NCI-H526 treated with DMSO at 0.1 percent for 48 hours (cell line): ENCODE measurements around the gene MEOX1.
"Not testable (repeated sequence)": the region's sequence is repeated elsewhere in the genome, so short reads cannot be mapped to it uniquely, and the experiment has no call there.

Experiments
- DNase-seq: peaks from one replicate; lab custom pipeline; 2025; lab: John Stamatoyannopoulos, UW

Gene MEOX1

GRCh38 chr17:43661699-43662412 is at the start of gene MEOX1:
TSS of gene MEOX1 (minus strand) at chr17:43661922. CDS start at chr17:43661534, 388 bp downstream.
- no peak for DNase-seq

DNA sequence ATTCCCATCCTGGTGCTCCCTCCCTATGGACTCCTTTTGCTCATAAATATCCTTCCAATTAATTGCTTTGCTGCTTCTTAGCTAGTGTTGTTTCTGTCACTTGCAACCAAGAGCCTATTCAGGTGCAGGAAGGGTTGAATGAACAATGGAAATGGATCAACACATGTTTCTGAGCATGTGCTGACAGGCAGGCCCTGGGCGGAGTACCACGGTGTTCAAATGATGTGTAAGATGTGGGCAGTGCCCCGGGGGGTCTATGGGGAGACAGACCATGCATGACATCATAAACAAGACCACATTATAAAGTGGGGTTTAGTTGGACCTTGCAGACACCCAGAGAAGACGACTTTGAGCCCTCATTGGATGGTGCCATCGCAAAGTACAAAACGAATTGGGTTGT is 48.4 kb upstream of the MEOX1 start:
- no peak for DNase-seq

DNA sequence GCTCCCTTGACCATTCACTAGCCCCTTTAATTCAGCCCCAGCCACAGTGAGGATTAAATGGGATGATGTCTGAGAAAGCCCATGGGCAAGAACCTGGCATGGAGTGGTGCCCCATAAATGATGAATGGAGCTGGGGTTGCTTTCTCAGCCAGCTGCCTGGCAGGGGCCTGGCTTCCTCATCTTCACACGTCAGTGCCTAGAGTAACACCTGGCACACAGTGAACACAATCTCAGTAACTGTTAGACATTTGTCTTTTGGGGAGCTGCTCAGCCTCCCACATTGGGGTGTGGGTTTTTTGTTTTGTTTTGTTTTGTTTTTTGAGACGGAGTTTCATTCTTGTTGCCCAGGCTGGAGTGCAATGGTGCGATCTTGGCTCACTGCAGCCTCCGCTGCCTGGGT is 47.5 kb upstream of the MEOX1 start:
- DNase-seq = no peak

GRCh38 chr17:43707184-43707583 is 45.5 kb upstream of the MEOX1 start:
- no peak for DNase-seq

DNA sequence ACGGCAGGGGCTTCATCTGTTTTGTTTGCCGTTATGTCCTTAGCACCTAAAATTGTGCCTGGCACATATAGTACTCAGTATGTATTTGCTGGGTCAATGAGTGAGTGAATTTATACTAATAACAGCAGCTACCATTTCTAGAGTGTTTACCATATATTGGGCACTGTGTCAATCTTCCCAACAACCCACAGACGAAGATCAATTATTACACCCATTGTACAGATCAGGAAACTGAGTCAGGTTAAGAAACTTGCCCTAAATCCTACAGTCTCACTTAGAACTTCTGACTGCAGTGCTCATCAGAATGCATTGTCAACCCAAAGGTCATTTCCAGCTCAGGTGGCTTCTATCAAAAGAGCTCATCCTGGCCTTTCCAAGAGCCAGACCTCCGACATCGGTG is 44.5 kb upstream of the MEOX1 start:
- DNase-seq = no peak

- DNase-seq = no peak
Measured at GRCh38 chr17:43703630-43704029, 41.9 kb upstream of the MEOX1 start.

DNA sequence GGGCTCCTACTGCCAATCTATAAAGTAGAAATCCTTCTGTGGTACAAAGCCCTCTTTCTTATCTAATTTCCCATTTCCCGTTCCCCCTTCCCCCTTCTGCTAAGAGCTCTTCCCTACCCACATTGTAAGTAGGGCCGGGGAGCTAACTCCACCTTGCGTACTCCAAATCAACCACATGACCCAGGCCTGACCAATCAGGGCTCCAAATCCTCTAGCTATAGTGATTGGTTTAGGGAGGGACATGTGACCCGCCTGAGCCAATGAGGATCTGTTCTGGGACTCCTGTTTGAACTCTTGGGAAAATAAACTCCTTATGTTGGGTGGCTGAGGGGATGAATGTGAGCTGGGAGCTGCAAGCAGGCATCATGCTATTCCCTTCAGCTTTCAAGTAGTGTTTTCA is 40.9 kb upstream of the MEOX1 start:
- DNase-seq = no peak

DNA sequence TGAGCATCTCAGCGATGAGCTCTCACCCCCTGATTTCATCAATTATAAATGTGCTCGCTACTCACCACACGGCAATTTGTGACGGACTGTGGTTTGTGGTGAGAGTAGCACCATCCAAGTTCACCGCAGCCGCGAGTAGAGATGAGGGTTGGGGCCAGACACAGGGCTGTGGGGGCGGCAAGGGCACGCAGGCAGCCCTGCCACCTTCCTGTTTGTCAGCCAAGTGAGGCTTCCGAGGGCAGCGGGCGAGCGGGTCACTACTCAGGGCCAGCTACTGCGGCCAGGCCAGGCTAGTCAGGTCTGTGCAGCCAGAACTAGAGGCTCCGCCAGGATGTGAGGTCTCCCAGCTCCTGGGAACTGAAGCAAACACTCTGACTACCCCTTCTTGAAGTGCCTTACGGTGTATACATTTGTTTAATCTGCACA is 39.6 kb upstream of the MEOX1 start:
- DNase-seq = no peak

- no peak for DNase-seq
Measured at GRCh38 chr17:43699438-43699756, 37.7 kb upstream of the MEOX1 start.

- no peak for DNase-seq
Measured at GRCh38 chr17:43698678-43699437, 37.1 kb upstream of the MEOX1 start.

DNA sequence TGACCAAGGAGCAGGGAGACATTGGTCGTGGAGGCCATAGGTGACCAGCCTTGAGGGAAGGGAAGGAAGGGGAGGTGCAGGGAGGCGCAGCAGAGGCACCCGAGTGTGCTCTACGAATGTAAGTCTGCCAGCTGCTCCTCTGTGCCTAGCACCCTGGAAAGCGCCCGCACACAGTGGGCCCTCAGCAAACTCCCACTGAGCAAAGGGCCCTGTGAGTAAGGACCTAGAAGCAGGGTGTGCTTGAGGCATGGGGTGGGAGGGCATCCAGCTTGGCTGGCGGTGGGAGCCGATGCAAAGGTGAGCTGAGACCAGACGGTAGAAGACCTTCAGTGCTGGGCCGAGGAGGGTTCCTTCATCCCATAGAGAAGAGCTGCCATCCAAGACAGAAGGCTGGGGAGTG is 36.2 kb upstream of the MEOX1 start:
- DNase-seq = no peak

GRCh38 chr17:43696891-43697290 is 35.2 kb upstream of the MEOX1 start:
- DNase-seq = no peak

DNA sequence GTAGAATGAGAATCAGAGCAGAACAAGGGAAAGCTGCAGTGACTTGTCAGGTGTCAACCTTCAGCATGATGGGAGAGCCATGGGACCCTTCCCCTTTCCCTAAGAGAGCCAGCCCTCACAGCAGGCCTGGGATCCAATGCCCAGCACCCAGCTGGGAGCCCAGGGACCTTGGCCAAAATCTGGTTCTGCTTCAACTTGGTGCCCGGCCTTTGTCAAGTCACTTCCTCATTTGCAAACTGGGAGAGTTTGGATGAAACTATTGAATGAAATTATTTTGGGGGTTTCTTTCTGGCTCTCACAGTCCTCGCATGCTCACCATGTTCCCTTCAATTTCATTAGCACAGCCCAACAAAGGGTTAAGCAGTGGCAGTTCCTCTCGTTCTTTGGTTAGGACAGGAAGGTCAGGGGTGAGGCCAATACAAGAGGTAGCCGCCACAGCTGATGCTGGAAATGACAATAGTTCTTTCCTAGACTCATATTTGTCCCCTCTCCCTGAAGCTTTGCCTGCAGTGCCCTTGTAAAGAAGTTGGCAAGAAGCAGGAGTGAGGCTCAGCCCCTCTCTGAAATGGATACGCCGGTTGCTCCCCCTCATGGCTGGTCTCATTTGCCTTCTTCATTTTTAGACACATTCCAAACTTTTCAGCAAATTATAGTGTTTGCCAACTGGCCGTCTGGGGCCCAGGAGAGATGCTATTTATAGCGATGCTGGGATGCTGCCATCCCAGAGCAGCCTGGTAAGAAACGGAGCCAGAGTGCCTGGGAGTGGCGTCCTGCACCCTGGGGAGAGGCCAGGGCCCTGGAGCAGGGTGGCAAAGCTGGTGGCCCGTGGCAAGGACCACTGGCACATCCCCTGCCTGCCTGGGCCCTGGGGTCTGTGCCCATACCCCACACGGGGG is 34.5 kb upstream of the MEOX1 start:
- no peak for DNase-seq

- peak; percentile 58 for DNase-seq
Measured at GRCh38 chr17:43694081-43694870, 32.6 kb upstream of the MEOX1 start.

DNA sequence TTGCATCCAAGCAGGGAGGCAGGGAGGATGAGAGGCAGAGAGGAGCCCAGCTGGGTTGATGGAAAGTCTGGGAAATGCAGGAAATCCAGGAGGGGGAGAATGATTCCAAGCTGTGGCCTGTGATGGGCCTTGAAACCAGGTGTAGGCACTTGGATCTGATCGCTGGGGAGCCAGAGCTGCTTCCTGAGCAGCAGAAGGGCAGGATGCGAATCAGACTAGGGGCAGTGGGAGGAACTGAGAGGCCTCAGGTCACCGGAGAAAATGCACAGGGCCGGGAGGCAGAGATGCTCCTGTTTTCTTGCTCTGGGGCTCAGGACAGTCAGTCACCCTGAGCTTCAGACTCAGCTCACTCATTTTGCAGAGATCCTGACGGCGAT is 29.6 kb upstream of the MEOX1 start:
- DNase-seq = no peak

DNA sequence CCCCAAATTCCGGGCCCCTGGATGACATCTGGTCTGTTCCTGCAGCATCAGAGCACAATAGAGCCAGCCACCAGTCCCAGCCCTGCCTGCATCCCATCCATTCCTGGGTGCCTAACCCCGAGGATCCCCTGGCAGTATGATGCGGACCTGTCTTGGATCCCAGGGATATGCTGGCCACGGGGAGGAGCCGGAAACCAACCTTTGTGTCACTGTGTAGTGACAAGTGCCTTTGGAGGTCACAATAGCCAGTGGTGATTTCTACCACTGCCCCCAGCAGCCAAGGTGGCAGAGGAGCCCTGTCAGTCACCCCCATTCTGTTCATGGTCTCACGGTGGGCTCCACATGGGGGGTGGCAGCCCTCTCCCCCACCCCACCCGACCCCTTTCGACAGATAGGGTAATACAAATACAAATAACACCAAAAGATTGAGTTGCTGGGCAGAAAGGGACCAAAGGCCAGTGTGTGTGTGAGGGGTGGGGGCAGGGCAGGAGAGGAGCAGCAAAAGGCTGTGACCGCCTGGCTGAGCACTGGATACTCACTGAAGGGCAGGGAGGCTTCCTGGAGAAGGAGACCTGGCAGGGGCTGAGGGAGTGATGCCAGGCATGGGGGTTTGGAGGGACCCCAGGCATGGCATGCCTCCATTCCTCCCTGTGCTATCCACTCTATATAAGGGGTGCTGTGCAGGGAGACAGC is 29.0 kb upstream of the MEOX1 start:
- DNase-seq = no peak

DNA sequence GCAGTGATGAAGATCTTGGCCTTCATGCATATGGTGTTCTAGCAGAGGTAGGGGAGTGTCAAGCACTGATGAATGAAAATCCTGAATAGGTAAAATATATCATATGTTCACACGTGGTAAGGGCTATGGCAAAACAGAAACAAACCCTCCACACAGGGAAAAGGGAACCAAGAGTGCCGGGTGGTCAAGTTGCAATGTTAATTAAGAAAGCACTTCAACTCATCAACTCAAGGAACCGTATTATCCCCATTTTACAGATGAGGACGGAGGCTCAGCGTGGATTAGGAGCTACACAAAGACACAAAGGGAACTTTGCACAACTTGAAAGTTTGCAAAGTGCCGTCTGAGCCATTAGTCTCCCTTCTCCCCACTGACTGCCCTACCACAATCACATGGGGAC is 28.1 kb upstream of the MEOX1 start:
- no peak for DNase-seq

GRCh38 chr17:43689131-43689530 is 27.4 kb upstream of the MEOX1 start:
- DNase-seq = no peak

GRCh38 chr17:43686957-43687356 is 25.2 kb upstream of the MEOX1 start:
- not testable (repeated sequence) for DNase-seq

GRCh38 chr17:43683928-43684653 is 22.4 kb upstream of the MEOX1 start:
- DNase-seq = no peak

DNA sequence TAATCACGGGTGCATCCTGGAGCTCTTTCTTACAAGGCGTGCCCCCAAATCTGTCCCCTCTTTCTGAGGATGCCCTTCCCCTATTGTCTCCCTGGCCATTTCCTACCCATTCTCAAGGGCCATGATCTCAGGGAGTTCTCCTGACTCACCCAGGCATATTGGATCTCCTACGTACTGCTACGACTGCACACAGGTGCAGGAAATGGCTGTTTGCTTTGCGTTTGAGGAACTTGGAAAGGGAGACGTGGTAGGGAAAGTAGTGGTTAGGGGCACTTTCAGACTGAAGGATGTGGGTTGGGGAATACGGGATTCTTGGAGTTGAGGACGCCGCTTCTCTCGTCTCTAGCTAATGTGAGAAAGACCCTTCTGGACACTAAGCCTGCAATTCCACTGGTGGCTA is 18.7 kb upstream of the MEOX1 start:
- DNase-seq = no peak
